H1 (cell line): ENCODE measurements around the gene MARCHF10. TPM values are rescaled to one million over a fixed set of nuclear protein-coding genes. Genes with fewer than 3 reads are reported as not detected.

ENCODE experiments used
- CTCF ChIA-PET: fragments of 300-600 bp; sonication (Branson Sonifier 250); formaldehyde crosslinking; loops from one replicate; lab custom pipeline; 2021; ENCODE audit not compliant: partially characterized antibody; lab: Charles Lee
- POLR2A ChIA-PET: fragments of 300-600 bp; sonication (Branson Sonifier 250); formaldehyde crosslinking; loops from one replicate; lab custom pipeline; 2021; ENCODE audit warnings: inconsistent platforms; ENCODE audit not compliant: partially characterized antibody; lab: Charles Lee
- DNase-seq, 2 experiments: peaks; one replicate each; pipeline versions ENCODE4 v3.0.0 to v3.0.0-alpha.2; 2010 to 2022; ENCODE audit warnings: low spot score in 2 of 2, low read depth in 1 of 2, mixed read lengths in 1 of 2
- FAIRE-seq: peaks from 2 replicates; lab custom pipeline; 2011; peaks lifted over from hg19 to GRCh38; lab: Jason Lieb, UNC
- H2AFZ ChIP-seq: 2 replicates; pipeline ENCODE4 v1.8.1; 2012; ENCODE audit warnings: low read length, inconsistent platforms
- H2AK5ac ChIP-seq: 2 replicates; pipeline ENCODE4 v1.6.1; 2013; ENCODE audit warnings: low read depth, low read length
- H2BK120ac ChIP-seq: replicated peaks from 2 replicates; pipeline ENCODE3; 2013; ENCODE audit warnings: low read depth, low read length, inconsistent platforms
- H2BK12ac ChIP-seq: 2 replicates; pipeline ENCODE4 v1.6.1; 2013; ENCODE audit warnings: low read depth, low read length
- H2BK15ac ChIP-seq: 2 replicates; pipeline ENCODE4 v1.6.1; 2013; ENCODE audit warnings: low read length
- H2BK20ac ChIP-seq: 2 replicates; pipeline ENCODE4 v1.6.1; 2013; ENCODE audit warnings: low read length
- H2BK5ac ChIP-seq: 2 replicates; pipeline ENCODE4 v1.6.1; 2013; ENCODE audit warnings: low read depth, low read length
- H3K14ac ChIP-seq: 2 replicates; pipeline ENCODE4 v1.6.1; 2013; ENCODE audit warnings: inconsistent platforms; ENCODE audit not compliant: insufficient read length
- H3K18ac ChIP-seq: 2 replicates; pipeline ENCODE4 v1.6.1; 2013; ENCODE audit warnings: low read length; ENCODE audit errors: extremely low read depth
- H3K23ac ChIP-seq: 2 replicates; pipeline ENCODE4 v1.6.1; 2013; ENCODE audit warnings: inconsistent platforms; ENCODE audit not compliant: insufficient read length
- H3K23me2 ChIP-seq: 2 replicates; pipeline ENCODE4 v1.6.1; 2013; ENCODE audit warnings: low read depth, low read length
- H3K27ac ChIP-seq: 2 replicates; pipeline ENCODE4 v1.6.1; 2011; ENCODE audit warnings: low read depth, low read length, inconsistent platforms
- H3K27me3 ChIP-seq, 4 experiments: replicated peaks in 1 of 4; 1 replicate in 1 of 4; 2 replicates in 3 of 4; pipeline versions ENCODE4 v1.6.1 to v1.8.1; 2011 to 2013; ENCODE audit warnings: low read length in 3 of 4, mild to moderate bottlenecking in 3 of 4, inconsistent platforms in 2 of 4, mixed read lengths in 2 of 4, moderate library complexity in 1 of 4; ENCODE audit not compliant: control insufficient read depth in 3 of 4, insufficient read depth in 3 of 4; ENCODE audit errors: extremely low read depth in 1 of 4
- H3K36me3 ChIP-seq, 4 experiments: 2 replicates each; pipeline versions ENCODE4 v1.6.1 to v1.8.1; 2011 to 2013; ENCODE audit warnings: mild to moderate bottlenecking in 4 of 4, low read length in 3 of 4, moderate library complexity in 2 of 4, control low read depth in 1 of 4, inconsistent platforms in 1 of 4; ENCODE audit not compliant: insufficient read depth in 4 of 4, control insufficient read depth in 2 of 4
- H3K4ac ChIP-seq: replicated peaks from 2 replicates; pipeline ENCODE3; 2013; ENCODE audit warnings: low read length, low read depth, mixed read lengths, inconsistent platforms; ENCODE audit not compliant: insufficient read length
- H3K4me1 ChIP-seq, 4 experiments: replicated peaks in 1 of 4; 1 replicate in 1 of 4; 2 replicates in 3 of 4; pipeline versions ENCODE4 v1.6.1 to v1.8.1; 2011 to 2013; ENCODE audit warnings: low read length in 3 of 4, inconsistent platforms in 2 of 4, mixed read lengths in 1 of 4; ENCODE audit not compliant: insufficient read depth in 4 of 4, control insufficient read depth in 3 of 4
- H3K4me2 ChIP-seq, 2 experiments: 2 replicates each; pipeline versions ENCODE4 v1.6.1 to v1.8.1; 2011 to 2013; ENCODE audit warnings: low read depth in 2 of 2, low read length in 2 of 2, control low read depth in 1 of 2, inconsistent platforms in 1 of 2, mild to moderate bottlenecking in 1 of 2; ENCODE audit not compliant: insufficient read depth in 1 of 2
- H3K4me3 ChIP-seq, 4 experiments: fragments of 200-600, 300-600 bp in 1 of 4; sonication (generic), shearing (Covaris generic), sonication (Bioruptor Twin) in 1 of 4; 2 replicates each; pipeline versions ENCODE4 v1.5.1 to v1.8.1; 2011 to 2016; ENCODE audit warnings: low read length in 4 of 4, low read depth in 3 of 4, control low read depth in 2 of 4, inconsistent platforms in 2 of 4, mild to moderate bottlenecking in 2 of 4, mixed read lengths in 1 of 4, moderate library complexity in 1 of 4; ENCODE audit not compliant: insufficient read depth in 2 of 4; ENCODE audit errors: extremely low read depth in 1 of 4
- H3K56ac ChIP-seq: replicated peaks from 2 replicates; pipeline ENCODE3; 2013; ENCODE audit warnings: low read depth, mild to moderate bottlenecking, mixed read lengths, low read length, inconsistent platforms; ENCODE audit not compliant: insufficient read length
- H3K79me1 ChIP-seq: 2 replicates; pipeline ENCODE4 v1.6.1; 2013; ENCODE audit warnings: low read depth, low read length, control low read depth
- H3K79me2 ChIP-seq, 2 experiments: 2 replicates each; pipeline versions ENCODE4 v1.6.1 to v1.8.1; 2012 to 2013; ENCODE audit warnings: low read length in 2 of 2, mild to moderate bottlenecking in 2 of 2, inconsistent platforms in 1 of 2; ENCODE audit not compliant: insufficient read depth in 2 of 2, control insufficient read depth in 1 of 2
- H3K9ac ChIP-seq, 4 experiments: replicated peaks in 1 of 4; 1 replicate in 1 of 4; 2 replicates in 3 of 4; pipeline versions ENCODE4 v1.6.1 to v1.8.1; 2011 to 2013; ENCODE audit warnings: low read depth in 3 of 4, low read length in 3 of 4, control low read depth in 2 of 4, mild to moderate bottlenecking in 2 of 4, moderate library complexity in 2 of 4, inconsistent platforms in 1 of 4; ENCODE audit errors: extremely low read depth in 1 of 4
- H3K9me3 ChIP-seq, 2 experiments: 2 replicates each; pipeline versions ENCODE4 v1.6.1 to v1.8.1; 2012 to 2013; ENCODE audit warnings: mild to moderate bottlenecking in 2 of 2, moderate library complexity in 2 of 2, control low read depth in 1 of 2, inconsistent platforms in 1 of 2, low read depth in 1 of 2, low read length in 1 of 2, mixed read lengths in 1 of 2; ENCODE audit not compliant: insufficient read depth in 2 of 2
- H4K20me1 ChIP-seq, 2 experiments: replicated peaks in 1 of 2; 2 replicates each; pipeline versions ENCODE3 to v1.8.1; 2011 to 2013; ENCODE audit warnings: inconsistent platforms in 2 of 2, low read length in 2 of 2, mild to moderate bottlenecking in 1 of 2; ENCODE audit not compliant: insufficient read depth in 2 of 2, control insufficient read depth in 1 of 2
- H4K5ac ChIP-seq: 2 replicates; pipeline ENCODE4 v1.6.1; 2013; ENCODE audit warnings: low read length, low read depth, mixed read lengths, inconsistent platforms; ENCODE audit not compliant: insufficient read length
- H4K8ac ChIP-seq: 2 replicates; pipeline ENCODE4 v1.8.0; 2013; ENCODE audit warnings: mild to moderate bottlenecking, moderate library complexity, low read length, inconsistent platforms; ENCODE audit not compliant: insufficient read depth; ENCODE audit errors: extremely low read depth
- H4K91ac ChIP-seq: replicated peaks from 2 replicates; pipeline ENCODE3; 2013; ENCODE audit warnings: low read length, mixed read lengths, inconsistent platforms; ENCODE audit not compliant: insufficient read length
- CBX8 ChIP-seq: fragments of 300-800, 300-1000 bp; sonication (generic); IDR thresholded peaks from 2 replicates; pipeline ENCODE4 v1.7.1; 2016; ENCODE audit warnings: low read depth, low read length, borderline replicate concordance
- HDAC6 ChIP-seq: IDR thresholded peaks from one replicate; pipeline ENCODE4 v1.7.1; 2012; ENCODE audit warnings: low read depth, mild to moderate bottlenecking, inconsistent platforms, low read length, moderate library complexity
- SUZ12 ChIP-seq: fragments of 200-600 bp; sonication (generic); IDR thresholded peaks from 2 replicates; pipeline ENCODE4 v1.6.1; 2012; ENCODE audit warnings: mild to moderate bottlenecking, inconsistent platforms, low read length, moderate library complexity, mixed read lengths
- WGBS, 2 experiments: shearing (Covaris generic) in 1 of 2; methylation state at CpG; one replicate each; pipeline versions ENCODE4 v1.1.6 to v1.1.7; 2013 to 2015; ENCODE audit warnings: low lambda C conversion rate in 2 of 2, mixed read lengths in 2 of 2, inconsistent platforms in 1 of 2, low coverage in 1 of 2, missing lambda C conversion rate in 1 of 2; ENCODE audit not compliant: insufficient replicate concordance in 2 of 2, insufficient coverage in 1 of 2, insufficient read length in 1 of 2; ENCODE audit errors: extremely low coverage in 1 of 2, missing lambda C conversion rate in 1 of 2; 5-methylcytosine and 5-hydroxymethylcytosine counted together
- polyA plus RNA-seq, 7 experiments: library from polyadenylated mRNA; depleted of rRNA in 3 of 7; stranded (reverse) in 5 of 7; unstranded in 2 of 7; fragments of >200 nt in 5 of 7; fragments of 200-250 nt in 2 of 7; gene quantifications; 1 replicate in 5 of 7; 2 replicates in 1 of 7; 4 replicates in 1 of 7; pipeline versions ENCODE4 v1.2.1 to v1.2.3, GENCODE V29; 2011 to 2013; ENCODE audit warnings: missing spikeins in 2 of 7, mixed read lengths in 2 of 7
- total RNA-seq: library from RNA; stranded (reverse); fragmentation: NEBNext Ultra II Directional; extraction: Animal tissue kit (Norgen Biotek cat#: 25700); gene quantifications from 2 replicates; pipeline ENCODE4 v1.2.1, GENCODE V29; 2021

The MARCHF10 gene
- total and polyA plus RNA-seq, 2 of the 8 experiments (the other 6 are each of a cell fraction or from before 2014, with no cell fraction given): 0.48 to 0.73 TPM

DNA sequence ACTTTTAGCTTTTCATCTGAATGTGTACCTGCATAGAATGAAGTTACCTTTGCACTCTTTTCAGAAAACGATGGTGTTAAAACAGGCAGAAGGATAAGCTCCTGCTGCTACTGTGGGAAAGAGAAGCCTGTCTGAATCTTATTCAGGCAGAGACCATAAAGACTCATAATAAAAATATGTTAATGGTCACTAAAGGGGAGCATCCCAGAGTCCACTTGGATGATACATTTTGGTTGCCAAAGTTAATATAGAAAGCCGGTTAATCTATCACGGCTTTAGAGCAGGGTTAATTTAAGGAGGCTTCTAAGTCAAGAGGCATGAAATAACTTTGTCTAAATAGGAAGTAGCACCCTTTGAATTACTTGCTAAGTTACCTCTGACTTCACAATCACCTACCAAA is 2.9 kb downstream of the MARCHF10 start:
- Histone ChIP-seq H4K5ac (no peak overlapping the region), H3K4me3 (no peak overlapping the region), H3K9ac (no peak overlapping the region), H4K91ac (no peak overlapping the region), H3K79me1 (no peaks in the 10 kb centered on the region), H4K8ac (no peak overlapping the region), H3K56ac (no peak overlapping the region), H2BK120ac (no peak overlapping the region), H3K14ac (no peak overlapping the region), H3K23ac (no peak overlapping the region), H3K79me2 (no peaks in the 10 kb centered on the region), H2BK5ac (no peak overlapping the region), H2BK12ac (no peak overlapping the region), H2BK20ac (no peak overlapping the region), H3K27ac (no peak overlapping the region), H3K23me2 (no peaks in the 10 kb centered on the region), H3K4me2 (no peak overlapping the region), H2AK5ac (no peak overlapping the region), H3K9me3 (no peaks in the 10 kb centered on the region), H3K4ac (no peak overlapping the region), H3K18ac (no peak overlapping the region), H2BK15ac (no peak overlapping the region), H3K27me3 (no peaks in the 10 kb centered on the region), H2AFZ (no peak overlapping the region), H4K20me1 (no peaks in the 10 kb centered on the region), H3K4me1 (peaks cover 0 to 9% (median 2%) of the 10 kb centered on the region in 4 experiments; a peak in 1 of 7 replicates), H3K36me3 (no peaks in the 10 kb centered on the region)
- peak; percentile 50 for FAIRE-seq
- DNase-seq: no peak
- TF ChIP-seq CBX8 (no peak), HDAC6 (no peak), SUZ12 (no peak)
- WGBS, 2 experiments: 93% methylated on average over 3 of the region's 3 CpGs; no CpG with 5 or more reads in 1 of the 2 experiments
- ChIA-PET CTCF (interaction anchor here (1.4 kb wide), 1 partner anchor 112 kb away, joined by 4 read pairs; no protein-coding TSS in a partner anchor), POLR2A (no interaction called here)
